Tibial nerve (tissue), 4 donors: ENCODE data around the gene DAG1.

Experiments
- EP300 ChIP-seq, 2 donors: sonication (generic); formaldehyde crosslinking; IDR thresholded peaks; one replicate each; pipeline ENCODE4 v1.6.1; 2017; ENCODE audit warnings: antibody characterized with exemption in 2 of 2, mild to moderate bottlenecking in 1 of 2
- POLR2A ChIP-seq, 2 donors: fragments of 450-650 bp; IDR thresholded peaks; one replicate each; pipeline ENCODE4 v1.6.1; 2017; ENCODE audit warnings: antibody characterized with exemption in 2 of 2, mild to moderate bottlenecking in 2 of 2, moderate library complexity in 2 of 2
- TF ChIP-seq, protein P1 (sequence below), 5 experiments: fragments of 200-600 bp in 3 of 5; fragments of 450-650 bp in 2 of 5; sonication (generic) in 3 of 5; IDR thresholded peaks; one replicate each; pipeline ENCODE4 v1.5.1; 2016 to 2019; ENCODE audit warnings: antibody characterized with exemption in 5 of 5, mild to moderate bottlenecking in 3 of 5, moderate library complexity in 2 of 5

GRCh38 chr3:49495023-49495422 is 25.0 kb downstream of the DAG1 start:
- TF ChIP-seq, protein P1, sequence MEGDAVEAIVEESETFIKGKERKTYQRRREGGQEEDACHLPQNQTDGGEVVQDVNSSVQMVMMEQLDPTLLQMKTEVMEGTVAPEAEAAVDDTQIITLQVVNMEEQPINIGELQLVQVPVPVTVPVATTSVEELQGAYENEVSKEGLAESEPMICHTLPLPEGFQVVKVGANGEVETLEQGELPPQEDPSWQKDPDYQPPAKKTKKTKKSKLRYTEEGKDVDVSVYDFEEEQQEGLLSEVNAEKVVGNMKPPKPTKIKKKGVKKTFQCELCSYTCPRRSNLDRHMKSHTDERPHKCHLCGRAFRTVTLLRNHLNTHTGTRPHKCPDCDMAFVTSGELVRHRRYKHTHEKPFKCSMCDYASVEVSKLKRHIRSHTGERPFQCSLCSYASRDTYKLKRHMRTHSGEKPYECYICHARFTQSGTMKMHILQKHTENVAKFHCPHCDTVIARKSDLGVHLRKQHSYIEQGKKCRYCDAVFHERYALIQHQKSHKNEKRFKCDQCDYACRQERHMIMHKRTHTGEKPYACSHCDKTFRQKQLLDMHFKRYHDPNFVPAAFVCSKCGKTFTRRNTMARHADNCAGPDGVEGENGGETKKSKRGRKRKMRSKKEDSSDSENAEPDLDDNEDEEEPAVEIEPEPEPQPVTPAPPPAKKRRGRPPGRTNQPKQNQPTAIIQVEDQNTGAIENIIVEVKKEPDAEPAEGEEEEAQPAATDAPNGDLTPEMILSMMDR (IDR thresholded peaks at IDR 0.05) = no peak
- TF ChIP-seq POLR2A (IDR thresholded peaks at IDR 0.05) (no peak), EP300 (IDR thresholded peaks at IDR 0.05) (no peak)
